Islet of Langerhans (tissue), 1 donor: ENCODE data around the gene TSPYL2.

ENCODE experiments used
- FAIRE-seq: peaks from one replicate; lab custom pipeline; 2011; peaks lifted over from hg19 to GRCh38; lab: Jason Lieb, UNC

Gene TSPYL2

GRCh38 chrX:53081925-53082772, at the start of gene TSPYL2:
Gene TSPYL2, plus strand, starts transcription at chrX:53082367. Its CDS starts 132 bp downstream, at chrX:53082499.
- peak; percentile 98 for FAIRE-seq

- no peak for FAIRE-seq
These were observed 46.0 kb upstream of the TSPYL2 start for GRCh38 chrX:53036149-53036548.

- FAIRE-seq, result no peak
These were observed 42.9 kb upstream of the TSPYL2 start for GRCh38 chrX:53039236-53039635.

GRCh38 chrX:53044995-53045394, 37.2 kb upstream of the TSPYL2 start:
- no peak for FAIRE-seq

GRCh38 chrX:53047228-53047627, 34.9 kb upstream of the TSPYL2 start:
- FAIRE-seq, result no peak

- FAIRE-seq, result no peak
These were observed 33.7 kb upstream of the TSPYL2 start, which contains the start of gene GPR173 for GRCh38 chrX:53048169-53049126. Gene GPR173, plus strand, starts transcription at chrX:53048789. Its CDS starts 27,833 bp downstream, at chrX:53076622.

GRCh38 chrX:53049127-53049517, 33.0 kb upstream of the TSPYL2 start:
- no peak for FAIRE-seq

GRCh38 chrX:53050841-53051240, 31.3 kb upstream of the TSPYL2 start:
- FAIRE-seq, result no peak

GRCh38 chrX:53055244-53055849, 26.8 kb upstream of the TSPYL2 start:
- no peak for FAIRE-seq

GRCh38 chrX:53056292-53056691, 25.9 kb upstream of the TSPYL2 start:
- no peak for FAIRE-seq

- FAIRE-seq, result no peak
These were observed 17.1 kb upstream of the TSPYL2 start for GRCh38 chrX:53065104-53065503.

- FAIRE-seq, result no peak
These were observed 11.1 kb upstream of the TSPYL2 start for GRCh38 chrX:53071064-53071463.

GRCh38 chrX:53071604-53072417, 10.4 kb upstream of the TSPYL2 start:
- FAIRE-seq, result peak; percentile 93

- FAIRE-seq, result no peak
These were observed 9.6 kb upstream of the TSPYL2 start for GRCh38 chrX:53072418-53073114.

- no peak for FAIRE-seq
These were observed 9.0 kb upstream of the TSPYL2 start for GRCh38 chrX:53073115-53073586.

- FAIRE-seq, result no peak
These were observed 7.2 kb upstream of the TSPYL2 start for GRCh38 chrX:53075011-53075410.

- FAIRE-seq, result no peak
These were observed 5.5 kb upstream of the TSPYL2 start for GRCh38 chrX:53076671-53077070.

- FAIRE-seq, result no peak
These were observed 4.7 kb upstream of the TSPYL2 start for GRCh38 chrX:53077207-53078197.

GRCh38 chrX:53078943-53079342, 3.2 kb upstream of the TSPYL2 start:
- FAIRE-seq, result no peak
